Muscle of back (tissue), 13 donors: ENCODE results near the gene RSPH10B. TPM values are rescaled to one million over a fixed set of nuclear protein-coding genes. Genes with fewer than 3 reads are reported as not detected.
"Not testable (repeated sequence)": the region's sequence is repeated elsewhere in the genome, so short reads cannot be mapped to it uniquely, and the experiment has no call there.

Experiments used
- DNase-seq, 3 donors: peaks; one replicate each; pipeline versions ENCODE4 v3.0.0 to v3.0.0-alpha.2; 2013
- long read RNA-seq, 9 donors: transcript quantifications; one replicate each; lab custom pipeline, GENCODE V29; 2026
- polyA plus RNA-seq, 10 donors: library from polyadenylated mRNA; unstranded; fragments of 120-200 nt; gene quantifications; one replicate each; pipeline ENCODE4 v1.2.1, GENCODE V29; 2013; ENCODE audit not compliant: insufficient read length in 10 of 10

RSPH10B gene
- polyA plus RNA-seq: under 1 TPM in 7 of 10 donors, not detected in 3; 0.07 to 0.77 (median 0.41) TPM
- long read RNA-seq, donor 1: 0 reads
- long read RNA-seq, donor 2: 0 reads
- long read RNA-seq, donor 3: 0 reads
- long read RNA-seq, donor 4: 0 reads
- long read RNA-seq, donor 5: 0 reads
- long read RNA-seq, donor 6: 0 reads
- long read RNA-seq, donor 7, partial matches to known transcripts: 0 of 10 reads
- long read RNA-seq, donor 7, other reads (novel, unspliced or antisense): 10 of 10 reads
- long read RNA-seq, donor 8, partial matches to known transcripts: 17 of 22 reads
- long read RNA-seq, donor 8, other reads (novel, unspliced or antisense): 5 of 22 reads
- long read RNA-seq, donor 9: 0 reads

DNA sequence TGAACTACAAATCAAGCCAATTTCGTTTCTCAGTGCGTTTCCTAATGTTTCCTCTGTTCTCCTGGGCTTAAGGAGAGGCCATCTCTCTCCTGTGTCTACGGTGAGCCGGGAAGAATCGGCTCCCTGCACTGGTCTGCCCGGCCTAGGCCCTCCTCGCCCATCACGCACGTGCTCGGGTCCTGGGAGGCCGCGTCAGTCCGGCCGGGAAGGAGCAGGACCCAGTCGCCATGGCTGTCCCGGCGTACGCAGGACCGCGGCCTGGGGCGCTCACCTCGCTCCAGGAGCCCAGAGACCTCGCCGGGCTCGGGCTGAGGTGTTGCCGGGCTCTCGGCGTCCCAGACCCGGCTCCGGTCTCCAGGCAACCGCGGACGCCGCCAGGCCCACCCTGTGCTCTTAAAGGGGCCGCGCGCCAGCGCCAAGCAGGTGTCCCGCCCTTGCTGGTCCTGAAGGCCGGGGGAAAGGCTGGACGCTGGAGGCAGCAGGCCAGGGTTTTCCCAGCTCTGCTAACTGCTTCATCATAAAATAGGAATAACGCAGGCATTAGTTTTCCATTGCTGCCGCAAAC lies at the start of gene RSPH10B:
Gene RSPH10B (minus strand): TSS at position 343 of the 565 bp plus-strand sequence. CDS start 3,573 bp downstream, outside the sequence.
- peak in 1 of 3 donors; percentile 2 for DNase-seq

DNA sequence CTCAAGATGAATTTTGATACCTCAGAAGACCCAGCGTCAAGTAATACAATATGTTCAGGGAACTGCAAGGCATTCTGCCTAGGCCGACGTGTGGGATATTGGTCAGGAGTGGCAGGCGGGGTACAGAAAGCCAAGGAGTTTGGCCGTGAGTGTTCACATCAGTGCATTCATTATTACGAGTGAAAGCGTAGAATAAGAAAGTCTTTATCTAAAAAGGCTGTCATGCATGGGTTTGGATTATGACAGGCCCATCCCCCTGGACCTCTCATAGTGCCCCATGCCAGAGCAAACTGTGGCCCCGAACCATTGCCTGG lies 46.1 kb upstream of the RSPH10B start:
- DNase-seq: no peak

DNA sequence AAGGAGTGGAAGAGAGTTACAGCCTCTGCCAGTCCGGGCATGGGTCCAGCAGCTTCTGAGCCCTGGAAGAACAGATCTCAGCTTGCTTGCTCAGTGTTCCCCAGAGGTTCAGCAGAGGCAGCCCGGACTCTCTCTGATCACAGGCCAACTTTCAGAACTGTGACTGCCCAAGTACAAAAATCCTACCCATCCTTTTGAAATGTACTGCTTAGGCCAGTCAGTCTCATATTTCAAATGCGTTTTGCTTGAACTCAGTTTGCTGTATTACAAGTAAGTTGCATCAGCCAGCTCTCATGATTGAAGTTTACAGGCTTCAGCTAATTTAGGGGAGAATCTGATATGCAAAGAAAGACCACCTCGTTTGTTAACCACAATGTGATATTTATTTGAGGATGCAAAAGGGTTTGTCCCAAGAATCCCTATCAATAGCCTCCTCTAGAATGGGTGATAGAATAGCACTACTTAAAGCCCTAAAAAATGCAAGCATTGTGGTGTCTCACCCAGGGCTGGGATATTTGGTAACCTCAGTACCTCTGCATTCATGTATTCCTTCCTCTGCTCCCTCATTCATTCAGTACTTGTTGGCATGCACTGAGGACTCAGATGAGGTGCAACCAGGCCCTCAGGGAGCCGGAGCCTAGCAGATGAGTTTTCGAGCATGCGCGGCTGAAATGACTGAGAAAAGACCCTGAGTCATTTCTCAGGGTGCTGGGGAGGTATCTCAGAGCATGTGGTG lies 45.6 kb upstream of the RSPH10B start:
- peak; percentile 72 to 78 (median 73) for DNase-seq

DNA sequence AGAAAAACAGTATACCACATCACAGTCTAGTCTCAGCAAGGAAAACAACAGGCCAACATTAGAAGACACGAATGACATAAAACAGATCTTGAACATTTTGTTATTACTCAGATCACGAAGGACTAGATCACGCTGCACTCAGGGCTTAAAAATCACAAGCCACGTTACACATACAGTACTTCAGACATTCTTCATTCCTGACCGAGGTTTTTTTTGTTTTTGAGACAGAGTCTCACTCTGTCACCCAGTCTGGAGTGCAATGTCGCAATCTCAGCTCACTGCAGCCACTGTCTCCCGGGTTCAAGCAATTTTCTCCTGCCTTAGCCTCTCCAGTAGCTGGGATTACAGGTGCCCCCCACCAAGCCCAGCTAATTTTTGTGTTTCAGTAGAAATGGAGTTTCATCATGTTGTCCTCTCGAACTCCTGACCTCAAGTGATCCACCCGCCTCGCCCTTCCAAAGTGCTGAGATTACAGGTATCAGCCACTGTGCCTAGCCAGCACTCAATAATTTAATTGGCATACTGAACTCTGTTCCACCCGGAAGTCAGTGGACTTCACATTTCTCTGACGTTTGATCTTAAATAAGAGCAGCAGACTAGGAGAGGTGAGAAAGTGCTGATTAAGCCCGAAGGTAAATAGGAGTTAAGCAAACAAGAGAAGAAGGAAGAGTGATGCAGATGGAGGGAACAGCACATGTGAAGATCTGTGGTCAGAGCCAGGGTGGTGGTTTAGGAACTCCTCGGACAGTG lies 42.0 kb upstream of the RSPH10B start:
- DNase-seq: no peak

DNA sequence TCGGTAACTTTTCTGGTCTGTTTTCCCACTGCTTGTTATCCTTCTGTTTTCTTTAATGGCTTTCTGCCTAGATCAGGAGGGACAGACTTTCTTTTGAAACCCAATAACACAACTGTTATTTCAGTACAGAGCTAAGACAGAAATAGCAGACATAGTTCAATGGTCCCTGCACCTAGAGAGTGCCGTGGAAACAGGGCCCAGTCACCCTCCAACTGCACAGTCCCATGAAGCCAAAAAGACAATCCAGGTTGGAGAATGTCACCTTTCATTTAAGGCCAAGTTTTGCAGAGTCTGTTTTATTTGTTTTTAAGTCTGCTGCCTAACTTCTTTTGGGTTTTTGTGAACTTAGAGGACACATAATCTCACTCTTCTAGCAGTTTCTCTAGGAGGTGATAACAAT lies 41.1 kb upstream of the RSPH10B start:
- no peak for DNase-seq

DNA sequence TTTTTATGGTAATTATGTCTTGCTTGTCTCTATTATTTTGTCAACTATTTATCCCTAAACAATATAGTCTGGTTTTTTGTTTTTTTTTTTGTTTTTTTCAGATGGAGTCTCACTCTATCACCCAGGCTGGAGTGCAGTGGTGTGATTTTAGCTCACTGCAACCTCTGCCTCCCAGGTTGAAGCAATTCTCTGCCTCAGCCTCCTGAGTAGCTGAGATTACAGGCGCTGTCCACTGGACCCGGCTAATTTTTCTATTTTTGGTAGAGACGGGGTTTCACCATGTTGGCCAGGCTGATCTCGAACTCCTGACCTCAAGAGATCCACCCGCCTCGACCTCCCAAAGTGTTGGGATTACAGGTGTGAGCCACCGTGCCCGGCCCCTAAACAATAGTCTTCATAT lies 39.9 kb upstream of the RSPH10B start:
- DNase-seq: not testable (repeated sequence)

DNA sequence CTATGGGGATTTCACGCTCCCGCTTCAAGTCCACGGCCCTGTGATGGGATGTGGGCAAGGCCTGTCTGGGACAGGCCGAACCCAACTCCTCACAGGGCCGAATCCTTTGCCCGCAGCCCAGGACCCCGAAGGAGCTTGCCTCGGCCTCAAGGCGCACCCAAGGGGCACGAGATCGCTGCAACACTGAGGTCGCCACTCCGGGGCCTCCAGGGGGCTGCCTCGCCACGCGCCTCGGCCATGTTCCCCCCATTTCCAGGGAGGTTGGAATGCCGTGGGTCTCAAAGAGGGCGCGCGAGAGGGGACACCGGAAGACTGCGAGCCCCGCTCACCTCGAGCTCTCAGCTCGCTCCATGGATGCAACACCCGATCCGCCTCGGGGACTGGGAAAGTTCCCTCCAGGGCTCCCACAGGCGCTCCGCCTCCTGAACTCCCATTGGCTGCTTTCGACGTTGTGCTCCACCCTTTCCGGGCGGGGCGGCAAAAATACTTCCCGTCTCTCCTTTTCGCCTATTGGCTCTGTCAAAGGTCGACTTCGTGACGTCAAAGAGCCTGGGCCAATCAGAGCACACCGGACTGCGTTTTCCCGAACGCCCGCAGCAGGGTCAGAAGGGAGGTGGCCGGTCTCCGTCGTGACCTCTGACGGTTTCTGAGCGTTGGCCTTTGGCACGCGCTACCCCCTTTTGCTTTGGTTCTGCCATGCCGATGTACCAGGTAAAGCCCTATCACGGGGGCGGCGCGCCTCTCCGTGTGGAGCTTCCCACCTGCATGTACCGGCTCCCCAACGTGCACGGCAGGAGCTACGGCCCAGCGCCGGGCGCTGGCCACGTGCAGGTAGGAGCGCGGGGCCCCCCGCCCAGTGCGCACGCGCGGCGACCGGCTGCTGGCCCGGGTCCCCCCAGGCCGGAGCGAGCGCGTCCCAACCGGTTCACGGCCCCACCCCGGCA lies 38.5 kb upstream of the RSPH10B start, which contains the start of the genes AIMP2 and PMS2:
Gene AIMP2 (plus strand): TSS at position 605 of the 944 bp plus-strand sequence. CDS start 92 bp downstream, at position 697.
Gene PMS2 (minus strand): TSS at position 382 of the 944 bp plus-strand sequence. CDS start 30 bp downstream, at position 352.
- peak; percentile 98 to 99 (median 99) for DNase-seq

DNA sequence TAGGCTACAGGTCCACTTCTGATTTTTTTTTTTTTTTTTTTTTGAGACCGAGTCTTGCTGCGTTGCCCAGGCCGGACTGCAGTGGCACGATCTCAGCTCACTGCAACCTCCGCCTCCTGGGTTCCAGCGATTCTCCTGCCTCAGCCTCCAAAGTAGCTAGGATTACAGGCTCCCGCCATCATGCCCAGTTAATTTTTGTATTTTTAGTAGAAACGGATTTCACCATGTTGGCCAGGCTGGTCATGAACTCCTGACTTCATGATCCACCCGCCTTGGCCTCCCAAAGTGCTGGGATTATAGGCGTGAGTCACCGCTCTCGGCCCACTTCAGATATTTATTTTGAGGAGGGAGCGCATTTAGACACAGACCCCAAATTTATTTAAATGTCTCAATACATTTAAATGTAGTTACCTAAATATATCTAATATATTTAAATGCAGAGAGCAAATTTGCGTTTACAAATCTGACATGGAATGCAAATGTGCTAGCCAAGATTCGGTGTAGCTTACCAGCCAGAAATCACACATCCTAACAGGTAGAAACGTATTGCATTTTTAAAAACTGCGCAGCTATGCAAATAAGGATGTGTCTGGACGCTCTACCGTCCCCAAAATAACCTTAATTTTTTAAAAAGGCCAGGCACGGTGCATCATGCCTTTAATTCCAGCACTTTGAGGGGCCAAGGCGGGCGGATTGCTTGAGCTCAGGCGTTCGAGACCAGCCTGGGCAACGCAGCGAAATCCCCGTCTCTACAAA lies 37.5 kb upstream of the RSPH10B start:
- not testable (repeated sequence) for DNase-seq

DNA sequence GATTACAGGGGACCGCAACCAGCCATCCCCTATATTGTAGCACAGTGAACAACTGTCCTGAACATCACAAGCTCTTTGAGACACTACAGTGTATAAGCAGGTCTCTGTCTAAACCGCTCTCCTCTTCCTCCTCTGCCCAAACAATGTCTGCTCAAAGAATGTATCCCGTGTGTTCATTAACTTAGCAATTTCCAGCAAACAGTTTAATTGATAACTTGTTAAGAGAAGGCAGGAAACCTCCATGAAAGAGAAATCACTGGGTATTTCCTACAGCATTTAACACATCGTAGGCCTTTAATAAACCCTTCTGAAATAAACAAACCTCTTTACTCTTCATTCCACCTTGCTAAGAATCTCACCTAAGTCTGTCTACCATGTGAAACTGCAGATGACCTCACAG lies 36.9 kb upstream of the RSPH10B start:
- DNase-seq: no peak

DNA sequence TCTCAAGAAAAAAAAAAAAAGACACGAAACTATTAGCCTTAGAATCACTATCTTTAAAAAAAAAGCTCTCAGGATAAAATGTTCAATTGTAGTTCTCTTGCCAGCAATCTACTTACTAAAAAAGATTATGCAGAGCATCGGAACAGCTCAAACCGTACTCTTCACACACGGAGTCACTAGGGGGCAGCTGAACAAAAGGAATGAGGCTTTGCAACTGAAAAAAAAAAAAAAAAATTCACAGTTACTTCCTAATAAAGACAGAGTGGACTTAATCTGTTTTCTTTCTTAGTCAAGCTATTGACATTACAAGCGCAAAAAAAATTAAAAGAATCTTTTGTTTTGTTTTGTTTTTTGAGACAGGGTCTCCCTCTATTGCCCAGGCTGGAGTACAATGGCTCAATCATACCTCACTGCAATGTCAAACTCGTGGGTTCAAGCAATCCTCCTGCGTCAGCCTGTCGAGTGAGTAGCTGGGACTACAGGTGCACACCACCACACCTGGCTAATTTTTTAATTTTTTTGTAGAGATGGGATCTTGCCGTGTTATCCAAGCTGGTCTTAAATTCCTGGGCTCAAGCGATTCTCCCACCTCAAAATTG lies 26.8 kb upstream of the RSPH10B start:
- peak; percentile 52 to 77 (median 73) for DNase-seq

DNA sequence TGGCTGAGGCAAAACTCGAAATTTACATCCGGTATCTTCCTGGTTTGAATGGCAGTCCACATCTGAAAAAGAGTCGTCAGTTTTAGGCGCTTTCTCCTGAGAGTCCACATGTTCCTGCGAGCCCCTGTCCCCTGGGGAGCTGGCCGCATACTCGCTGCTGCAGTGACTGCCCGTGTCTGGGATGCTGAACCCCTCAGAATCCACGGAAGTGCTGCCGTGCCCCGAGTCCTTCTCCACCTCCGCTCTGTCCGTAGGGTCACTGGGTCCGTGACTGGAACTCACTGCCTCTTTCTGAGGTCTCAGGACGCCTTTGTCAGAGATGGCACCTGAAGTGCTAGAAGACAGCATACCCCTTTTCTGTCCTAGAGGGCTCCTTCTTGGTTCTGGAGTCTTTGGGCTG lies 16.6 kb upstream of the RSPH10B start:
- DNase-seq: not testable (repeated sequence)

DNA sequence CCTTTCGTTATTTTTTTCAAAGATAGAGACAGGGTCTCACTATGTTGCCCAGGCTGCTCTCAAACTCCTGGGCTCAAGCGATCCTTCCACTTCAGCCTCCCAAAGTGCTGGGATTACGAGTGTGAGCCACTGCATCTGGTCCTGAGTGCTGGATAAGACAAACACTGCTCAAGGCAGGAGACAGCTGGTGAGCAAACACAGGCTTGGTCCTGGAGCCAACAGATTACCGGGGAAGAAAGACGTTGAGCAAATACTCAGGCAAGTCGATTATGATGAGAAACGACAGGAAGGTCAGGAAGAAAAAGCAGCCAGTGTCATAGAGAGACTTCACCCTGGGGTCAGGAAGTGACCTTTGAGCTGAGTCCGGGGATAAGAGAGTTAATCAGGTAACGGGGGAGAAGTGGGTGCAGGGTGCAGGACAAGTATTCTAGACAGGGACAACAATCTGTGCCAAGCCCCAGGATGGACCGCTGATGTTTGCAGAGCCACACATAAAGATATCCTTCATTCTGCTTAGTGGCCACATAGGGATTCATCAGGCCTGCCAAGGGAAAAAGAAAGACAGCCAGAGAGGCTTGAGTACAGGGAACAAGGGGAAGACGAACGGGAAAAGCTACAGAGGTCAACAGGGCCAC lies 9.3 kb upstream of the RSPH10B start:
- DNase-seq: not testable (repeated sequence)

DNA sequence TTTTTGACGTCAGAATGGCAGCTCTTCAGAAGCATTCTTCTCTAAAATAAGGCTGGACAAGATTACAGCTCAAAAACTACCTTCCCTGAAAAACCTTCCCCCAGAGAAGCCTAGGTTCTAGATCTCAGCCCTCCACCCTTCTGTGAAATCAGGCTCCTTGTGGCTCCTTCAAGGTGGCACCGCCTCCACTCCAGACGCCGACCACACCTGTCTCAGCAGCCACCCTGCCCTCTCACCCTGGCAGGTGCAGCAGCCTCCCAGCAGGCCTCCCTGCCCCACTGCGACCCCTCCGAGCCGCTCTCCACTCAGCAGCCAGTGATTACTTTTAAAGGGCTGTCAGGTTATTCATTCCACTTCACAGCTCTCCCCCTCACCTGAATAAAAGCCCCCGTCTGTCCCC lies 3.1 kb upstream of the RSPH10B start:
- DNase-seq: not testable (repeated sequence)

DNA sequence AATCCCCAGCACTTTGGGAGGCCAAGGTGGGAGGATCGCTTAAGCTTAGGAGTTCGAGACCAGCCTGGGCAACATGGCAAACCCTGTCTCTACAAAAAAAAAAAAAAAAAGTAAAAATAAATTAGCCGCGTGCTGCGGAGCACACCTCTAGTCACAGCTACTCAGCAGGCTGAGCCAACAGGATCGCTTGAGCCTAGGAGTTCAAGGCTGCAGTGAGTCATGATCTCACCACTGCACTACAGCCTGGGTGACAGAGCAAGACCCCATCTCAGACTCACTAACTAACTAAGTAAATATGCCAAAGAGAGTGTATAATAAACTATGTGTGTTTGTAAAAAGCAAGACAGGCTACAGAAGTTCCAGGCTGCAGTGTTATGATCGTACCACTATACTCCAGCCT lies 6.7 kb downstream of the RSPH10B start:
- not testable (repeated sequence) for DNase-seq

DNA sequence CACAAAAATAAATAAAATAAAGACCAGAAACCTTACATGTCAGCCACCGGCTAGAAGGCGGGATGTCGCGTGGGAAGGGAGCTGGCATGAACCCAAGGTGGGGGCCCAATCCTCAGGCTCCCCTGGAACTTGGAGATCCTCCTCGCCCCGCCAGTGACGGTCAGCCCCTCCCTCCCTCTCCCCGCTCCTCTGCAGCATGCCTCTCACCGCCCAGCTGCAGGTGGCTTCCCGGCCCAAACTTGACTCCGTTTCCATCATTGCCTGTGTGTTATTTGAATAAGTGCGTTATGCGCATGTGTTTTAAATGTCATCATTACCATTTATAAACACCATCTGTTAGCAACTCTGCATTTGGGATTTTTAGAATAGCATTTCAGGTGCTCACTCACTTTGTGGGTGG lies 7.3 kb downstream of the RSPH10B start:
- DNase-seq: not testable (repeated sequence)

DNA sequence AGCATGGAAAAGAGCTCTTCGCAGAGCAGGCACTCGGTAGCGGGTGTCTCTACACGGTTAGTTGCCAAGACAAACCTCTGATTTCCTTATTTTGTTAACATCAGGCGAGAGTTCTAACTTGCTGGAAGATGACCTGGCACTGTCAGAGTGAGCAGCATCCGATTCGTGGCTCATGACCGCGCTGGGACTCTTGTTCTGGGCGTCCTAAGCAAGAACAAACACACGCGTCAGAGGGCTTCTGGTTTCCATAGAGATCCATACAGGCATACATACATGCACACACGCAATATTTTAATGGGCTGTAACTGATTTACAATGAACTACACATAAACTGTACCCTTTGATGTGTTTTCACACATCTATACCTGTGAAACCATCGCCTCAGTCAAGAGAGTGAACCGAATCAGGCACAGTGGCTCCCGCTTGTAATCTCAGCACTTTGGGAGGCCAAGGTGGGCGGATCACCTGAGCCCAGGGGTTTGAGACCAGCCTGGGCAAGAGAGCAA lies 35.5 kb downstream of the RSPH10B start:
- not testable (repeated sequence) for DNase-seq

DNA sequence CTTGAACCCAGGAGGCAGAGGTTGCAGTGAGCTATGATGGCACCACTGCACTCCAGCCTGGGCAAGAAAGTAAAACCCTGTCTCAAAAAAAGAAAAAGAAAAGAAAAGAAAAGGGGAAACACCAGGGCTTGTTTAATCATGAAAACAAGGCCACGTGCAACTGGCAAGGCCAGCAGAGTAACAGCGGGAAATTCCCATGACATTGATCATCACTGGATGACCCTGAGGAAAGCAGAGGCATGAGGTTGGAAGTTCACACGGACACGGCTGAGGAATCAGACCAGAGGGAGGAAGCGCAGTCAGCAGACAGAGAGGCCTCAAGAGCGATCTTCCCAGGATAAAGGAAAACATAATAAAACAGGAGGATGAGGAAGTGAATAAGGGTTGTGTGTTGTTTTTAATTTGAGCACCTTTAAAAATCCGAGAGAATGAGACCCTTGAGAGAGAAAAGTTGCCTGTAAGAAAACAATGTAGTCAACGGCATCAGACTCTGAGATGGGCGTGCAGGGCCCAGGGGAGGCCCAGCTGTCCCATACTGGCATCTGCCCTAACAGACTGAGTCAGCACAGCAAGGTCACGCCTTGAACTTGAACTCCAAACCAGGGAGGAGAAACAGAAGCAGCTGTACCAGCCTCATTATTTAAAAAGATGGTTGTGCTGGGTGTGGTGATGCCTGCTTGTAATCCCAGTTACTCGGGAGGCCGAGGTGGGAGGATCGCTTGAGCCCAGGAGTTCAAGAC lies 38.4 kb downstream of the RSPH10B start:
- peak in 2 of 3 donors; percentile 0 to 1 for DNase-seq

DNA sequence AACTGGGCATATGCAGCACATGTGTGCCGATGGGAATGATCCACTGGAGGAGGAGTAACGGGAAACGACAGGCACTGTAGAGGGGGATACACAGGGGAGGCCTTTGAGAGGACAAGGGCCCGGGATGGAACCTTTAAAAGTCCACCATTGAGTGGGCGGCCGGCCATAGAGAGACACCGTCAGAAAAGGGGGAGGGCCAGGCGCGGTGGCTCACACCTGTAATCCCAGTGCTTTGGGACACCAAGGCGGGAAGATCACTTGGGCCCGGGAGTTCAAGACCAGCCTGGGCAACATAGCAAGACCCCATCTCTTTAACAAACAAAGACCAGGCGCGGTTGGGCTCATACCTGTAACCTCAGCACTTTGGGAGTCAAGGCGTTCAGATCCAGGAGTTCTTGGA lies 39.2 kb downstream of the RSPH10B start:
- not testable (repeated sequence) for DNase-seq
